Right lung (tissue), 5 donors: ENCODE data around the gene SSTR5. TPM values are rescaled to one million over a fixed set of nuclear protein-coding genes. Genes with fewer than 3 reads are reported as not detected.
"Not testable (repeated sequence)": the region's sequence is repeated elsewhere in the genome, so short reads cannot be mapped to it uniquely, and the experiment has no call there.

Experiments used
- DNase-seq, 2 donors: peaks; one replicate each; pipeline ENCODE4 v3.0.0-alpha.2; 2013
- polyA plus RNA-seq, 5 donors: library from polyadenylated mRNA; unstranded; fragments of 120-200 nt; gene quantifications; one replicate each; pipeline versions ENCODE4 v1.2.1 to v1.2.3, GENCODE V29; 2013; ENCODE audit warnings: inconsistent platforms in 1 of 5, low replicate concordance in 1 of 5; ENCODE audit not compliant: insufficient read length in 5 of 5, insufficient read depth in 1 of 5

SSTR5 gene
- polyA plus RNA-seq, 5 donors: 0.08 TPM; not detected in 4

DNA sequence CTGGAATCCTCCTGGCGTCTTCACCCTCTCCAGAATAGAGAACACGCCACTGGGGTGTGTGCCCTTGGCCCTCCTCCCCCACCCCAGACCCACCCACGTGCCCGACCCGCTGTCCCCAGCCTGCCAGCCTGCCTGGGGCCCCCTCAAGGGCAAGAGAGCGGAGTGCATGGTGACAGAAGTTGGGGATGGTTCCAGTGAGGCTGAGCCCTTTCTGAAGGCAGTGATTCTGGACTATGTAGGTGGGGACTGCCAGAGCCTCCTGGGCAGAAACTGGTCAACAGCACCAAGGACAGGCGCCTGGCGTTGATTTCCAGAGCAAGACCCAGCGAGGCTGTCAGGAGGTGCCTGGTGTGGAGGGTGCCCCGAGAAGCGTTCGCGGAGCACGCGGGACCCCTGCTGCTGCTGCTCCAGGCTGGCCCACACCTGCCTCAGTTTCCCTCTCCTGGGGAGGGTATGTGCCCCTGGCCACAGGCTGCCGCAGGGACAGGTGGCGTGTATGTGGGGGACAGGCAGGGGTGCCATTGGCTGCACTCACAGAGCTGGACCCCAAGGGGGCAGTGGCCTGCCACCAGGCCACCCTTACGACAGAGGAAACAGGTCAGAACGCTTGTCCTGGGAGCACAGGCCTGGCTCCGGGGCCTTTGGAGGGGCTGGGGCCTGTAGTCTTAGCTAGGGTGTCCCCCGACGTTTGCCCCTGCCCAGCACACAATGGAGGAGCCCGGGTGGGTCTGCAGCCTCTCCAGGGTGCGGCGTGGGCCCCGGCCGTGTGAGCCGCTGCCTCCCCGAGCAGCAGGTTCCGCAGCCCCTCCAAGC is 1.2 kb downstream of the SSTR5 start:
- DNase-seq: no peak

GRCh38 chr16:1074379-1074649 is 1.8 kb downstream of the SSTR5 start:
- no peak for DNase-seq

- DNase-seq: no peak
Observed at GRCh38 chr16:1075546-1075945, 3.0 kb downstream of the SSTR5 start.

- DNase-seq: no peak
Observed at GRCh38 chr16:1076801-1077576, 4.4 kb downstream of the SSTR5 start.

DNA sequence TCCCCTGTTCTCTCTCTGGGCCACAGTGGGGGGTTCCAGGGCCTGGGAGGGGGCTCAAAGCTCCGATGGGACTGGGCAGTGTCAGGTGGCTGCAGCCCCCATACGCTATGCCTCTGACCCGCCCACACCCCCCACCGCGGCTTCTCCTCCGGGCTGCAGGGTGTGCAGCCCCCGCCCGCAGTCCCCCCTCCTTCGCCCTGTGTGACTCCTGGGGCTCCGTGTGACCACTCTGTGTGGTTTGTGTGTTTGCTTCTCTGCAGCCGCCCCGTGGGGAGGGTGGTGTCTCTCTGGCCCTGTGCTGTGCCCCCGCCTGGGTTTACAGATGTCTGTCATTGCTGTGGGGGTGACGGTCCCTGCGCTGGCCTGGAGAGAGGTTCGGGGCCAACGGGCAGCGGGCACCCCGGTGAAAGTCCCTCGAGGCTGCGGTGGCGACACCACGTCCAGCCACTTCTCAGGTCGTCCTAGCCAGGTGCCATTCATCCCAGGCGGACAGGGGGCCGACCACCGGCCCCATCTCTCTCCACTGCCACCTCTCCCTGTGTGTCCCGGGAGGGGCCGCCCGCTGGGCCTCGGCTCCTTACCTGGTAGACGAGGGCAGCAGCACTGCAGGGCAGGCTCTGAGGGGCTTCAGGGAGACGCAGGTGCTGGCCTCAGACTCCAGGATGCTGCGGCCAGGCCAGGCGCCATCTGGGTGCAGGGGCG is 5.5 kb downstream of the SSTR5 start:
- no peak for DNase-seq

DNA sequence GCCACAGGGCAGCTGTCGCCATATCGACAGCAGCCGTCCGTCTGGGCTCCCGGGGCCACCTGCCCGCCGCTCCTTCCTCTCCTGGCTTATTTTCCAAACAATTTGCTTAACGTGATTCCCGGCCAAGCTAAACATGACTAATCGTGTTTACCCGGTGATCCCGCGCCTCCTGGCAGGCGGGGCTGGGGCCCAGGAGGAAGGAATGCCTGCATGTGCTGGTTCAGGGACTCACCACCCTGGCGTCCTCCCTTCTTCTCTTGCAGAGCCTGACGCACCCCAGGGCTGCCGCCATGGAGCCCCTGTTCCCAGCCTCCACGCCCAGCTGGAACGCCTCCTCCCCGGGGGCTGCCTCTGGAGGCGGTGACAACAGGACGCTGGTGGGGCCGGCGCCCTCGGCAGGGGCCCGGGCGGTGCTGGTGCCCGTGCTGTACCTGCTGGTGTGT is 6.1 kb downstream of the SSTR5 start:
- DNase-seq: peak in 1 of 2 donors; percentile 7

DNA sequence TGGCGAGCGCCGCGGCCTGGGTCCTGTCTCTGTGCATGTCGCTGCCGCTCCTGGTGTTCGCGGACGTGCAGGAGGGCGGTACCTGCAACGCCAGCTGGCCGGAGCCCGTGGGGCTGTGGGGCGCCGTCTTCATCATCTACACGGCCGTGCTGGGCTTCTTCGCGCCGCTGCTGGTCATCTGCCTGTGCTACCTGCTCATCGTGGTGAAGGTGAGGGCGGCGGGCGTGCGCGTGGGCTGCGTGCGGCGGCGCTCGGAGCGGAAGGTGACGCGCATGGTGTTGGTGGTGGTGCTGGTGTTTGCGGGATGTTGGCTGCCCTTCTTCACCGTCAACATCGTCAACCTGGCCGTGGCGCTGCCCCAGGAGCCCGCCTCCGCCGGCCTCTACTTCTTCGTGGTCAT is 6.8 kb downstream of the SSTR5 start:
- DNase-seq: no peak

- DNase-seq: no peak
Observed at GRCh38 chr16:1079786-1080525, 7.4 kb downstream of the SSTR5 start.

DNA sequence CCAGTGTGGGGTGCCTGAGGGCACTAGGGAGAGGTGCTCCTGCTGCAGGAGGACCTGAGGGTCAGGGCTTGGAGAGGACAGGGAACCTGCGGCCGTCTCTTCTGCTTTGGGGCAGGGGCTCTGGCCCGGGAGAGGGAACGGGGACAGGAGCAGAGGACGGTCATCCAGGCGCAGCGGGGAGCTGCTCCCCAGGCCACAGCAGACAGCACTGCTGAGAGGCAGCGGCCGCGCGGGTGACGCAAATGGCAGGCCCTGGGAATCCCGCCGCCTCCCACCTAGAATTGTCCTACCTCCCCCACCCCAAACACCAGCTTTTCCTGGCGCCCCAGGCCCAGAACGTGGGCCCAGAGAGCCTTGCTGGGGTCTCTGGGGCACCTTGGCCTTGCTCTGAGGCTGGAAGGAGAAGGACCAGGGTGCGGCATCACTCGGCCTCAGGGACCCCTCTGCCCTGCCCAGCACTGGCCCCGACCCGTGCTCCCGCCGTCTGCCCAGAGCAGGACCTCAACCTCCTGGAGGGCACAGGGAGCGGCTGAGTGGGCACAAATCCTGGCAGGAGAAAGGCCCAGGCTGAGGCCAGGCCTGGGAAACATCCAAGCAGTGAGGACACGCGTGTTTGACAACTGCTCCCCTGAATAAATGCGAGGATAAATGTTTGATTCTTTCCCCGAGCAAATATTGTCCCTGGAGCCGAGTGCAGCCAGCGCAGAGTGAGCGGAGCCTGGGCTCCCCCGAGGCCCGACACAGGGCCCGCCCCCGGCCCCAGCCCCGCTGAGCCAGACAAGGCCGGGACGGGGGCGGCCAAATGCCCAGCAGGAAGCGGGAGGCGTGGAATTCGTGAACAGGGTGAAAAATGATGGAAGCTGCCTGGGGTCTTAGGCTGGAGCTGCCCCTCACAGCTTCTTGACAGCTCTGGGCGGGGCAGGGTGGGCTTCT is 8.5 kb downstream of the SSTR5 start:
- no peak for DNase-seq

GRCh38 chr16:1081734-1082265 is 9.3 kb downstream of the SSTR5 start:
- no peak for DNase-seq

DNA sequence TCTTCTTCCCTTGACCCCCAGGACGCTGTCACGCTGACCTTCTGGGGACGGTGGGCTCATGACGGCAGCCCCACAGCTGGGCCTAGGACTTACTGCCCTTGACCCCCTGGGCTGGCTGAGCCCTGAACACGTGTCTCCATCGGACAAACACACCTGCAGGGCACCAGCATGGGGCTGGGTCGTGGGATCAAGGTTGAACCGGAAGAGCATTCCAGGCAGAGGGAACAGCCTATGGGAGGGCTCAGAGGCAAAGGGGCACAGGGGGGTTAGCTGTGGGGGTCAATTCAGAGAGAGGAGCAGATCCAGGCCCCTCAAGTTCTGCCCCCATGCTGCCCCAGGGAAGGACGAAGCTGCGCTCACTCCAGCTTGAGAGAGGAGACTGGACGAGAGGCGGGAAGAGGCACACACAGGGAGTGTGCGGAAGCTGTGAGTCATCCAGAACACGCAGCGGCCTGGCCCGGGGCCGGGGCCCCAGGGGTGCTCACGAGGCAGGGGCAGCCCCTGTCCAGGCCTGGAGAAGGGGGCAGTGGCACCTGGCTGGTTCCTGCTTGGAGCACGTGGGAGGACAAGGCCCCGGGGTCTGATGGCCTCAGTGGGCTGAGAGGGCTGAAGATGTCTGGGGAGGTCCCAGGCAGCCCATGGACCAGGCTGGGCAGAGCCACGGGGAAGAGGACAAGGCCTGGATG is 9.9 kb downstream of the SSTR5 start:
- no peak for DNase-seq

- DNase-seq: no peak
Observed at GRCh38 chr16:1082952-1083675, 10.6 kb downstream of the SSTR5 start.

DNA sequence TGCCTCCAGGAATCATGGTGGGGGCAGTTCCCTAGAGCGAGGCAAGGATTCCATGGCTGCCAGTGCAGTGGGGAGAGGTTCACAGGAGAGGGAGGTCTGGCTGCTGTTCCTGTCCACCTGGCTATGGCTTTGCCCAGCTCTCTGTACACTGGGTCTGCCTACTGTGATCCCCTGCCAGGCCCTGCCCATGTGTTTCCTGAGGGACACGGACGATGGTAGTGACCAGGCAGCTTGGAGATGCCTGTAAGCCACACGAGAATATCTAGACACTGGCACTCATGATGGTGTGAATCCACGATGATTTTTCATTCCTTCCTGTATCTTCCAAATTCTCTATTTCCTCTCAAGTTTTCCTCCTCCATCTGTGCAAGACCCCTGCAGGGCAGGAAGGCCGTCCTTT is 12.4 kb downstream of the SSTR5 start:
- DNase-seq: no peak

DNA sequence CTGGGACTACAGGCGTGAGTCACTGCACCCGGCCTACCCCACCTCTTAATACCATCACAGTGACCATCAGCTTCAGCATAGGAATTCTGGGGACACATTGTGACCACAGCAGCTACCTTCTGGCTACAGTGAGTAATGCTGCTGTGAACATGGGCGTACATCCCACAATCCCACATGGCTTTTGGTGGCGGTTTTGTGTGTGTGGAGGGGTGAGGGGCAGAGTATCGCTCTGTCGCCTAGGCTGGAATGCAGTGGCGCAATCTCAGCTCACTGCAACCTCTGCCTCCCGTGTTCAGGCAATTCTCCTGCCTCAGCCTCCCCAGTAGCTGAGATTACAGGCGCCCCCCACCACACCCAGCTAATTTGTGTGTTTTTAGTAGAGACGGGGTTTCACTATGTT is 13.9 kb downstream of the SSTR5 start:
- not testable (repeated sequence) for DNase-seq

DNA sequence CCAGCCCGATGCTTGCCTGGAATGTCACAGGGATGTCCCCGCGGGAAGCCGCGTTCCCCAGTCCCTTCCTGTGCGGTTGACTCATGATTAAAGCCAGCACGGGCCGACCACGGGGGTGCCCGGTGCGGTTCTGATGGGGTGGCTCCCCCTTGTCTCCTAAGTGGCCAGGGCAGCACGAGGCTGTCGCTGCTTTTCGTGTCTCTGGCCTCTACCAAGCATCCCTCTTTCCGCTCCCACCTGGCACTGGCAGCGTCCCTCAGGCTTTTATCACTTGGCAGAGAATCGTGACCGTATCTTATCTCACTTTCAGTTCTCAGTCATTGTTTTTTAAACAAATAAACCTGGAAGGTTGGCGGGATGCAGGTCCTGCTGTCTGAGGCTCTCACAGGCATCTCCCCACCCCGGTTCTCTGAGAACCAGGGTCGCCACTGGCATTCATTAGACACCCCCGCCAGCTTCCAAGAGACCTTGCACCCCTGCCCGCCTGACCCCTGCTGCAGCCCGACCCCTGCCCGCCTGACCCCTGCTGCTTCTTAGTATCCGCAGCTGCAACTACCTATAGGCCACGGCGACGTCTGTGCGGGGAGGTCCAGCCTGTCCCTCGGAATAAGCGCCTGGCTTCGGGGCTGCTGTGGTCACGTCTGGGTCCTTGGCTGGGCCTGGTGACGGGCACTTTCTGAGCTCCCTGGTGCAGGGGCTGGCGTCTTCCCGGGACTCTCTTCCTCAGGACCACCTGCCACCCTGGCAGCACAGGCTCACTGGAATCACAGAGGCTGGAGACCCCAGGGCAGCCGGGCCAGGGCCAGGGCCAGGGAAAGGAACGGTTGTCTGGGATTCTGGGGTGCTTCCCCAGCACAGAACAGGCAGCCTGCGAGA is 16.0 kb downstream of the SSTR5 start:
- no peak for DNase-seq

- no peak for DNase-seq
Observed at GRCh38 chr16:1089439-1089821, 16.9 kb downstream of the SSTR5 start.

DNA sequence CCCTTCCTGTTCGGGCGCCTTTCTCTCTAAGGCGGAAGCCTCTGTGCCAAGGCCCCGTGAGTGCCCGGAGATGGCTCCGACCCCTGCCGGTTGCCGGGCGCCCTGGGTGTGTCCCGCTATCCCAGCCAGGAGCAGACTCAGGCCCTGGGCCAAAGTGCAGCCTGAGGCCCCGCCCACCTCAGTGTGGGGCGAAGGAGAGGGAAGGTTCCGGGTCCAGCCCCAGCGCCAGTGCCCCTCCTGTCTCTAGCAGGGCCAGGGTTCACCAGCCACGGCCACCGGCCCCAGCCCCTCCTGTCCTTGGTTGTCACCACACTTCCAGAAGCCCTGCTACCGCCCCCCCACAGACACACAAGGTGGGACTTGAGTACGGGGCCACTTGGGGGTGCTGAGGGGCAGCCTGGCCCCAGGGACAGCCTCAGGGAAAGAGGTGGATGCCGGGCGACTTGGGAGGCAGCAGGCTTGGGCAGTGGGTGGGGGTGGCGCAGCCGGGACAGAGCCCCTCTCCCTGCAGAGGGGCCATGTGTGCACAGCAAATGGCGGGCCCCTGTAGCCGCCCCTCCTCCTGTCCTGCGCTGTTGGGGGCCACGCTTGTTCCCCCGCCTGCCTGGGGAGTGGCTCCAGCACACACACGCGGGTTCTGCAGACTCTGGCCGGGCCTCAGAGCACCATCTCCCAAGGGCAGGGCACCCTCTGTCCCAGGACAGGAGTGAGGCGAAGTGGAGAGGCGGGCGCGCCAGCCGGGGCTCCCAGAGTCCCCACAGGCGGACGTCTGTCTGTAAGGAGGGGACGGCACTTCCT is 17.5 kb downstream of the SSTR5 start:
- no peak for DNase-seq
